ENCODE results near the gene SLC13A4. TPM values are rescaled to one million over a fixed set of nuclear protein-coding genes. Genes with fewer than 3 reads are reported as not detected.

Gene SLC13A4
- polyA plus RNA-seq, 1 donor (not counting 4 experiments of a cell fraction or from before 2014, with no cell fraction given), result 0.12 TPM

GRCh38 chr7:135721198-135721820, 6.7 kb downstream of the SLC13A4 start:
- no peak overlapping the region for H3K9ac ChIP-seq (ENCODE audit: control insufficient read depth, extremely low read depth, insufficient read depth, low read length)
- no peak overlapping the region for H2AFZ ChIP-seq (ENCODE audit: control insufficient read depth, low read length)
- dilution Hi-C loops (cut with MboI; ENCODE audit: extremely low pct_ligation_motif_present, low sequenced_read_pairs), result no loop called here
- TF ChIP-seq CTCF (optimal IDR thresholded peaks at IDR 0.05 in 1 of 3, IDR thresholded peaks at IDR 0.05 in 1 of 3, conservative IDR thresholded peaks at IDR 0.05 in 1 of 3; ENCODE audit: extremely low read depth in 1 of 3, insufficient read depth in 2 of 3, low read length in 3 of 3) (no peak), EZH2 (IDR thresholded peaks at IDR 0.05; ENCODE audit: low read length) (no peak)
- DNase-seq (ENCODE audit: low read depth, low spot score), result no peak
- H4K20me1 ChIP-seq (ENCODE audit: control insufficient read depth, extremely low read depth, insufficient read depth, low read length), result no peaks in the 10 kb centered on the region
- no peak for FAIRE-seq
- no peaks in the 10 kb centered on the region for H3K27me3 ChIP-seq (ENCODE audit: control insufficient read depth, extremely low read depth, insufficient read depth, low read length)
- no peaks in the 10 kb centered on the region for H3K9me3 ChIP-seq (ENCODE audit: control insufficient read depth, low read depth, low read length)
- H3K4me3 ChIP-seq (ENCODE audit: control insufficient read depth in 2 of 3, extremely low read depth in 1 of 3, insufficient read depth in 2 of 3, low read depth in 1 of 3, low read length in 3 of 3), result no peak overlapping the region
- no peak overlapping the region for H3K27ac ChIP-seq (ENCODE audit: control insufficient read depth, insufficient read depth, low read length)
- no peaks in the 10 kb centered on the region for H3K9me1 ChIP-seq (ENCODE audit: control insufficient read depth, extremely low read depth, insufficient read depth, low read length)
- no peaks in the 10 kb centered on the region for H3K79me2 ChIP-seq (ENCODE audit: control insufficient read depth, insufficient read depth, low read length)
- peaks cover 13% of the 10 kb centered on the region for H3K4me1 ChIP-seq (ENCODE audit: control insufficient read depth, extremely low read depth, insufficient read depth, low read length)
- no peaks in the 10 kb centered on the region for H3K36me3 ChIP-seq (ENCODE audit: control insufficient read depth in 2 of 2, extremely low read depth in 1 of 2, insufficient read depth in 2 of 2, low read length in 2 of 2)
- no peak overlapping the region for H3K4me2 ChIP-seq (ENCODE audit: control insufficient read depth, extremely low read depth, insufficient read depth, low read depth, low read length)

GRCh38 chr7:135719688-135720087, 8.3 kb downstream of the SLC13A4 start:
- Histone ChIP-seq H3K36me3 (ENCODE audit: control insufficient read depth in 2 of 2, extremely low read depth in 1 of 2, insufficient read depth in 2 of 2, low read length in 2 of 2) (no peaks in the 10 kb centered on the region), H3K9me1 (ENCODE audit: control insufficient read depth, extremely low read depth, insufficient read depth, low read length) (no peaks in the 10 kb centered on the region), H3K9ac (ENCODE audit: control insufficient read depth, extremely low read depth, insufficient read depth, low read length) (no peak overlapping the region), H3K4me3 (ENCODE audit: control insufficient read depth in 2 of 3, extremely low read depth in 1 of 3, insufficient read depth in 2 of 3, low read depth in 1 of 3, low read length in 3 of 3) (no peak overlapping the region), H4K20me1 (ENCODE audit: control insufficient read depth, extremely low read depth, insufficient read depth, low read length) (no peaks in the 10 kb centered on the region), H3K79me2 (ENCODE audit: control insufficient read depth, insufficient read depth, low read length) (no peaks in the 10 kb centered on the region), H2AFZ (ENCODE audit: control insufficient read depth, low read length) (no peak overlapping the region), H3K27ac (ENCODE audit: control insufficient read depth, insufficient read depth, low read length) (no peak overlapping the region), H3K4me2 (ENCODE audit: control insufficient read depth, extremely low read depth, insufficient read depth, low read depth, low read length) (no peak overlapping the region), H3K27me3 (ENCODE audit: control insufficient read depth, extremely low read depth, insufficient read depth, low read length) (no peaks in the 10 kb centered on the region), H3K9me3 (ENCODE audit: control insufficient read depth, low read depth, low read length) (no peaks in the 10 kb centered on the region), H3K4me1 (ENCODE audit: control insufficient read depth, extremely low read depth, insufficient read depth, low read length) (peaks cover 24% of the 10 kb centered on the region)
- TF ChIP-seq EZH2 (IDR thresholded peaks at IDR 0.05; ENCODE audit: low read length) (no peak), CTCF (optimal IDR thresholded peaks at IDR 0.05 in 1 of 3, IDR thresholded peaks at IDR 0.05 in 1 of 3, conservative IDR thresholded peaks at IDR 0.05 in 1 of 3; ENCODE audit: extremely low read depth in 1 of 3, insufficient read depth in 2 of 3, low read length in 3 of 3) (no peak)
- FAIRE-seq (no peak), DNase-seq (ENCODE audit: low read depth, low spot score) (no peak)
- dilution Hi-C loops (cut with MboI; ENCODE audit: extremely low pct_ligation_motif_present, low sequenced_read_pairs), result no loop called here

Measured in keratinocyte (primary cell).